H1 (cell line): ENCODE results near the gene GOLGA6C. TPM values are rescaled to one million over a fixed set of nuclear protein-coding genes. Genes with fewer than 3 reads are reported as not detected.

Experiments used
- GABPA ChIP-seq: IDR thresholded peaks from 2 replicates; pipeline ENCODE4 v1.6.1; 2011; ENCODE audit warnings: mild to moderate bottlenecking, low read length, moderate library complexity, borderline replicate concordance; ENCODE audit not compliant: insufficient read depth
- GTF2F1 ChIP-seq: IDR thresholded peaks from 2 replicates; pipeline ENCODE4 v1.6.1; 2012; ENCODE audit warnings: low read depth, low read length, improper control_type of control experiment, borderline replicate concordance
- POU5F1 ChIP-seq: IDR thresholded peaks from 2 replicates; pipeline ENCODE4 v1.6.1; 2011; ENCODE audit warnings: low read depth, mild to moderate bottlenecking, low read length, moderate library complexity
- polyA plus RNA-seq, 7 experiments: library from polyadenylated mRNA; depleted of rRNA in 3 of 7; stranded (reverse) in 5 of 7; unstranded in 2 of 7; fragments of >200 nt in 5 of 7; fragments of 200-250 nt in 2 of 7; gene quantifications; 1 replicate in 5 of 7; 2 replicates in 1 of 7; 4 replicates in 1 of 7; pipeline versions ENCODE4 v1.2.1 to v1.2.3, GENCODE V29; 2011 to 2013; ENCODE audit warnings: missing spikeins in 2 of 7, mixed read lengths in 2 of 7
- total RNA-seq: library from RNA; stranded (reverse); fragmentation: NEBNext Ultra II Directional; extraction: Animal tissue kit (Norgen Biotek cat#: 25700); gene quantifications from 2 replicates; pipeline ENCODE4 v1.2.1, GENCODE V29; 2021

GOLGA6C gene
- total and polyA plus RNA-seq, 2 of the 8 experiments (the other 6 are each of a cell fraction or from before 2014, with no cell fraction given), result 0.14 to 0.35 TPM

GRCh38 chr15:75208501-75209288 is 49.4 kb upstream of the GOLGA6C start (continued):
- no peak for TF ChIP-seq GABPA
- TF ChIP-seq POU5F1, result no peak
- TF ChIP-seq GTF2F1, result no peak
